ENCODE data around the gene SSC5D.

- TF ChIP-seq CEBPB (IDR thresholded peaks at IDR 0.05) (no peak), REST (IDR thresholded peaks at IDR 0.05; ENCODE audit: low read depth) (no peak), EP300 (IDR thresholded peaks at IDR 0.05; ENCODE audit: borderline replicate concordance) (no peak), RAD21 (IDR thresholded peaks at IDR 0.05; ENCODE audit: low read depth) (no peak), NFIC (IDR thresholded peaks at IDR 0.05) (no peak), TAF1 (IDR thresholded peaks at IDR 0.05; ENCODE audit: low read depth) (no peak), EGR1 (IDR thresholded peaks at IDR 0.05) (no peak), ZBTB7A (IDR thresholded peaks at IDR 0.05; ENCODE audit: low read depth) (no peak), YY1 (IDR thresholded peaks at IDR 0.05; ENCODE audit: low read depth) (no peak), FOXM1 (IDR thresholded peaks at IDR 0.05; ENCODE audit: borderline replicate concordance, low read depth) (no peak), USF1 (IDR thresholded peaks at IDR 0.05) (no peak), MAX (IDR thresholded peaks at IDR 0.05) (no peak), CREB1 (IDR thresholded peaks at IDR 0.05; ENCODE audit: low read depth) (no peak)
Measured at GRCh38 chr19:55492362-55492944, 4.2 kb downstream of the SSC5D start.

All from Ishikawa (cell line).